NAMALWA (cell line): ENCODE measurements around the gene FXYD2.
"Not testable (repeated sequence)": the region's sequence is repeated elsewhere in the genome, so short reads cannot be mapped to it uniquely, and the experiment has no call there.

Source experiments
- DNase-seq: peaks from one replicate; pipeline ENCODE4 v3.0.0-alpha.2; 2015; ENCODE audit warnings: low spot score

Gene FXYD2

GRCh38 chr11:117820071-117820470, 4.5 kb downstream of the FXYD2 start:
- no peak for DNase-seq

GRCh38 chr11:117819096-117820040, 5.2 kb downstream of the FXYD2 start:
- DNase-seq: peak; percentile 71

GRCh38 chr11:117818041-117818873, 6.3 kb downstream of the FXYD2 start:
- no peak for DNase-seq

- peak; percentile 78 for DNase-seq
These were observed 7.0 kb downstream of the FXYD2 start for GRCh38 chr11:117817368-117818040.

GRCh38 chr11:117816846-117817367, 7.6 kb downstream of the FXYD2 start:
- DNase-seq: no peak

- no peak for DNase-seq
These were observed 8.3 kb downstream of the FXYD2 start for GRCh38 chr11:117816151-117816741.

- peak; percentile 91 for DNase-seq
These were observed 9.2 kb downstream of the FXYD2 start for GRCh38 chr11:117815262-117815803.

GRCh38 chr11:117814766-117815261, 9.7 kb downstream of the FXYD2 start:
- DNase-seq: peak; percentile 87

GRCh38 chr11:117814204-117814765, 10.3 kb downstream of the FXYD2 start:
- no peak for DNase-seq

GRCh38 chr11:117810056-117810451, 14.5 kb downstream of the FXYD2 start:
- not testable (repeated sequence) for DNase-seq

- DNase-seq: no peak
These were observed 15.1 kb downstream of the FXYD2 start for GRCh38 chr11:117809236-117810055.

- DNase-seq: no peak
These were observed 15.8 kb downstream of the FXYD2 start for GRCh38 chr11:117808784-117809183.

- DNase-seq: peak; percentile 73
These were observed 16.8 kb downstream of the FXYD2 start for GRCh38 chr11:117807482-117808327.

- no peak for DNase-seq
These were observed 17.7 kb downstream of the FXYD2 start for GRCh38 chr11:117806846-117807245.

- no peak for DNase-seq
These were observed 19.5 kb downstream of the FXYD2 start for GRCh38 chr11:117805045-117805444.

- no peak for DNase-seq
These were observed 20.6 kb downstream of the FXYD2 start for GRCh38 chr11:117803896-117804295.

- DNase-seq: no peak
These were observed 24.9 kb downstream of the FXYD2 start for GRCh38 chr11:117799634-117800033.

- DNase-seq: no peak
These were observed 27.5 kb downstream of the FXYD2 start, which contains the start of gene DSCAML1 for GRCh38 chr11:117796872-117797529. Gene DSCAML1 (minus strand): TSS chr11:117797216. CDS start chr11:117797079, 137 bp downstream.
